K562 (cell line): Measurements from ENCODE around the gene OR2F1. TPM values are rescaled to one million over a fixed set of nuclear protein-coding genes. Genes with fewer than 3 reads are reported as not detected.

ENCODE experiments used
- ATAC-seq: fragments of 200-7000 bp; cut with Tn5 transposase; 3 replicates; pipeline ENCODE4 v1.9.1; 2020; ENCODE audit warnings: moderate library complexity
- BruUV-seq: library from RNA; stranded (reverse); fragments of 400-500 nt; replicated peaks from 2 replicates; lab custom pipeline; 2021; lab: Mats Ljungman, UMichigan
- CTCF ChIA-PET: fragments of 300-600 bp; formaldehyde crosslinking; extraction: SDS; loops from one replicate; lab custom pipeline; 2021; ENCODE audit warnings: low intra/inter-chr PET ratio; lab: Yijun Ruan, JAX
- POLR2A ChIA-PET: fragments of 300-600, 350-650 bp; sonication (Branson Sonifier 250); formaldehyde crosslinking; extraction: SDS; loops from one replicate; lab custom pipeline; 2021; ENCODE audit warnings: antibody characterized with exemption, inconsistent platforms; lab: Yijun Ruan, JAX
- DNase-seq, 4 experiments: peaks; one replicate each; pipeline versions ENCODE4 v3.0.0 to v3.0.0-alpha.2; 2011 to 2018; ENCODE audit warnings: low spot score in 3 of 4, mixed read lengths in 3 of 4; ENCODE audit errors: extremely low read depth in 1 of 4
- FAIRE-seq: peaks from 2 replicates; lab custom pipeline; 2011; peaks lifted over from hg19 to GRCh38; lab: Jason Lieb, UNC
- H2AFZ ChIP-seq: 2 replicates; pipeline ENCODE4 v1.6.0; 2011; ENCODE audit warnings: low read depth, low read length, control low read depth, inconsistent platforms
- H3K27ac ChIP-seq: fragments of 200-600 bp; 3 replicates; pipeline ENCODE4 v1.8.0; 2011; ENCODE audit warnings: low read depth, mild to moderate bottlenecking, control low read depth, inconsistent platforms, low read length, moderate library complexity, mixed read lengths; ENCODE audit errors: extremely low read depth
- H3K27me3 ChIP-seq, 2 experiments: fragments of 300-600 bp in 1 of 2; 2 replicates in 1 of 2; 3 replicates in 1 of 2; pipeline versions ENCODE4 v1.6.0 to v1.8.0; 2011; ENCODE audit warnings: inconsistent platforms in 2 of 2, low read length in 2 of 2, mild to moderate bottlenecking in 1 of 2, mixed read lengths in 1 of 2, moderate library complexity in 1 of 2; ENCODE audit not compliant: control insufficient read depth in 2 of 2, insufficient read depth in 2 of 2
- H3K36me3 ChIP-seq: fragments of 300-600 bp; 3 replicates; pipeline ENCODE4 v1.8.0; 2011; ENCODE audit warnings: mild to moderate bottlenecking, low read length, inconsistent platforms; ENCODE audit not compliant: control insufficient read depth, insufficient read depth
- H3K4me1 ChIP-seq, 2 experiments: fragments of 200-600 bp in 1 of 2; replicated peaks in 1 of 2; 2 replicates in 1 of 2; 3 replicates in 1 of 2; pipeline versions ENCODE4 v1.5.1 to v1.8.0; 2011; ENCODE audit warnings: inconsistent platforms in 2 of 2, low read length in 2 of 2, mild to moderate bottlenecking in 1 of 2, mixed read lengths in 1 of 2, moderate library complexity in 1 of 2; ENCODE audit not compliant: control insufficient read depth in 2 of 2, insufficient read depth in 2 of 2
- H3K4me2 ChIP-seq: 2 replicates; pipeline ENCODE4 v1.6.1; 2011; ENCODE audit warnings: low read length, control low read depth, inconsistent platforms, mixed read lengths; ENCODE audit not compliant: insufficient read depth
- H3K4me3 ChIP-seq: fragments of 200-600 bp; sonication (generic), shearing (Covaris generic); 2 replicates; pipeline ENCODE4 v1.5.1; 2016; ENCODE audit warnings: control low read depth, inconsistent platforms
- H3K79me2 ChIP-seq: fragments of 200-600 bp; 3 replicates; pipeline ENCODE4 v1.8.0; 2011; ENCODE audit warnings: low read length, inconsistent platforms; ENCODE audit not compliant: control insufficient read depth, insufficient read depth
- H3K9ac ChIP-seq, 2 experiments: 2 replicates each; pipeline versions ENCODE4 v1.6.0 to v1.6.1; 2011; ENCODE audit warnings: low read depth in 2 of 2, low read length in 2 of 2, control low read depth in 1 of 2, inconsistent platforms in 1 of 2, mild to moderate bottlenecking in 1 of 2, mixed read lengths in 1 of 2; ENCODE audit not compliant: insufficient read depth in 1 of 2
- H3K9me1 ChIP-seq: one replicate; pipeline ENCODE4 v1.6.0; 2011; ENCODE audit warnings: inconsistent platforms, mild to moderate bottlenecking, low read length, moderate library complexity; ENCODE audit not compliant: control insufficient read depth, insufficient read depth
- H3K9me3 ChIP-seq: replicated peaks from 2 replicates; pipeline ENCODE4 v1.5.1; 2011; ENCODE audit warnings: low read depth, low read length, inconsistent platforms; ENCODE audit not compliant: control insufficient read depth, insufficient read depth
- H4K20me1 ChIP-seq: replicated peaks from 2 replicates; pipeline ENCODE4 v1.6.1; 2011; ENCODE audit warnings: low read length, inconsistent platforms, mixed read lengths; ENCODE audit not compliant: control insufficient read depth, insufficient read depth
- CEBPB ChIP-seq: fragments of 450-650 bp; IDR thresholded peaks from 2 replicates; pipeline ENCODE4 v1.6.1; 2016; ENCODE audit warnings: missing genetic modification characterization, missing compliant biosample characterization
- CEBPG ChIP-seq, 3 experiments: fragments of 200-800 bp in 1 of 3; sonication (Bioruptor generic) in 1 of 3; sonication (generic) in 1 of 3; formaldehyde crosslinking in 1 of 3; IDR thresholded peaks in 2 of 3; conservative IDR thresholded peaks in 1 of 3; 2 replicates each; pipeline versions ENCODE4 v1.6.1 to v1.8.0; 2016 to 2022; ENCODE audit warnings: missing compliant biosample characterization in 2 of 3, missing genetic modification characterization in 2 of 3, mild to moderate bottlenecking in 1 of 3, missing genetic modification reagents in 1 of 3
- REST ChIP-seq, 2 experiments: fragments of 450-650 bp; formaldehyde crosslinking in 1 of 2; IDR thresholded peaks; 2 replicates each; pipeline versions ENCODE4 v1.4.0 to v1.6.1; 2014 to 2020; ENCODE audit warnings: mild to moderate bottlenecking in 2 of 2, borderline replicate concordance in 1 of 2, low read depth in 1 of 2
- WGBS: fragments of 100-300 bp; shearing (Covaris generic); methylation state at CpG from one replicate; pipeline ENCODE4 v1.1.6; 2016; ENCODE audit warnings: low coverage, mixed read lengths; ENCODE audit not compliant: insufficient coverage; ENCODE audit errors: missing lambda C conversion rate; 5-methylcytosine and 5-hydroxymethylcytosine counted together
- in situ Hi-C: fragments of 300-500 bp; cut with MboI; formaldehyde crosslinking; loops from 4 replicates; pipeline ENCODE4 v1.15.0; 2018; ENCODE audit warnings: inconsistent platforms, mixed read lengths
- intact Hi-C: fragments of 100-400 bp; cut with micrococcal nuclease; formaldehyde crosslinking; loops from 2 replicates; pipeline ENCODE4 v1.14.2; 2022
- polyA plus RNA-seq, 8 experiments: library from polyadenylated mRNA; depleted of rRNA in 4 of 8; stranded (reverse) in 5 of 8; unstranded in 3 of 8; fragments of >200 nt; fragmentation: Nextera tagmentation in 2 of 8; fragmentation: Illumina TruSeq in 1 of 8; extraction: Ambion mirVana in 2 of 8; extraction: Trizol in 1 of 8; gene quantifications; 2 replicates each; pipeline versions ENCODE4 v1.2.1 to v1.2.3, GENCODE V29; 2011 to 2014; ENCODE audit warnings: inconsistent platforms in 1 of 8, missing spikeins in 1 of 8
- total RNA-seq, 7 experiments: library from RNA; depleted of rRNA in 6 of 7; stranded (reverse); fragments of >200 nt in 6 of 7; fragmentation: Illumina TruSeq in 2 of 7; extraction: Trizol in 2 of 7; gene quantifications; 2 replicates each; pipeline versions ENCODE4 v1.2.1 to v1.2.3, GENCODE V29; 2011 to 2021; ENCODE audit warnings: low replicate concordance in 1 of 7
- TF ChIP-seq, protein P1 (sequence below), 3 experiments: IDR thresholded peaks in 2 of 3; conservative IDR thresholded peaks in 1 of 3; 2 replicates each; pipeline ENCODE4 v1.5.1; 2011 to 2012; ENCODE audit warnings: low read length in 3 of 3, mild to moderate bottlenecking in 3 of 3, control low read depth in 2 of 3, improper control_type of control experiment in 1 of 3, inconsistent platforms in 1 of 3, low read depth in 1 of 3, mixed read lengths in 1 of 3, moderate library complexity in 1 of 3; ENCODE audit not compliant: insufficient read depth in 2 of 3
- TF ChIP-seq, protein P2 (sequence below): fragments of 250-450 bp; sonication (Bioruptor Pico); IDR thresholded peaks from 2 replicates; pipeline ENCODE4 v1.4.0; 2020; ENCODE audit warnings: mild to moderate bottlenecking, moderate library complexity, borderline replicate concordance

OR2F1 gene
- total and polyA plus RNA-seq, 9 of the 15 experiments (the other 6 are each of a cell fraction or from before 2014, with no cell fraction given): not detected

DNA sequence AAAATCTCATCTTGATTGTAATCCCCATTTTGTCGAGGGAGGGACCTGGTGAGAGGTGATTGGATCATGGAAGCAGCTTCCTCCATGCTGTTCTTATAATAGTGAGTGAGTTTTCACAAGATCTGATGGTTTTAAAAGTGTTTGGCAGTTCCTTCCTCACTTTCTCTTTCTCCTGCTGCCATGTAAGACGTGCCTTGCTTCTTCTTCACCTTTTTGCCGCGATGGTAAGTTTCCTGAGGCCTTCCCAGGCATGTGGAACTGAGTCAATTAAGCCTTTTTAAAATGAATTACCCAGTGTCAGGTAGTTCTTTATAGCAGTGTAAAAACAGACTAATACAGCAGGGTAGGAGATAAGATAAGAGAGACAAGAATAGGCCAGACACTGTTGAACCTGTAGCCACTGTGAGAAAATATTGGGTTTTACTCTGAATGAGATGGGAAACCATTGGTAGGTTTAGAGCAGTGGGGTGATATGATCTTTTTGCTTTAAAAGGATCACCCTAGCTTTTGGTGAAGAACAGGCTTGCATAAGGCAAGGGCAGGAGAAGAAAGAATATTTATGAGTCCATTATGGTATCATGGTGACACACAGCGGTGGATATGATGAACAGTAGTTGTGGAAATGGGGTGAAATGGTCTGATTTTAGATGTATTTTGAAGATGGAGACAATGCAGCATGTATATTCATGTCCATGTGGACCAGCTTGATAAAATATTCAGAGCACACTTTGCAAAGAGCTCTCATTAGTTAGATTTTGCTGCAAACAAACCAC is 57.0 kb downstream of the OR2F1 start:
- Histone ChIP-seq H3K27ac (no peak overlapping the region), H3K4me2 (no peak overlapping the region), H4K20me1 (no peaks in the 10 kb centered on the region), H3K4me3 (no peak overlapping the region), H3K9ac (no peak overlapping the region), H2AFZ (no peak overlapping the region), H3K9me1 (no peaks in the 10 kb centered on the region), H3K36me3 (no peaks in the 10 kb centered on the region), H3K79me2 (no peaks in the 10 kb centered on the region), H3K4me1 (no peaks in the 10 kb centered on the region), H3K9me3 (peaks cover 8% of the 10 kb centered on the region), H3K27me3 (no peaks in the 10 kb centered on the region)
- ChIA-PET POLR2A (no interaction called here), CTCF (interaction anchor here (1.1 kb wide), 1 partner anchor 272 kb away, joined by 4 read pairs; no protein-coding TSS in a partner anchor)
- in situ Hi-C loops (no loop called here), intact Hi-C loops (no loop called here)
- peak in 1 of 4 experiments; percentile 17 for DNase-seq
- no TSS peak for BruUV-seq
- WGBS: 1% methylated on average over 5 of the region's 5 CpGs
- peak; percentile 42; the same call in 1 of the 3 replicates for ATAC-seq
- FAIRE-seq: no peak
- TF ChIP-seq CEBPB (tag): peak; percentile 19; the same call in 1 of the 2 replicates
- TF ChIP-seq, protein P1, sequence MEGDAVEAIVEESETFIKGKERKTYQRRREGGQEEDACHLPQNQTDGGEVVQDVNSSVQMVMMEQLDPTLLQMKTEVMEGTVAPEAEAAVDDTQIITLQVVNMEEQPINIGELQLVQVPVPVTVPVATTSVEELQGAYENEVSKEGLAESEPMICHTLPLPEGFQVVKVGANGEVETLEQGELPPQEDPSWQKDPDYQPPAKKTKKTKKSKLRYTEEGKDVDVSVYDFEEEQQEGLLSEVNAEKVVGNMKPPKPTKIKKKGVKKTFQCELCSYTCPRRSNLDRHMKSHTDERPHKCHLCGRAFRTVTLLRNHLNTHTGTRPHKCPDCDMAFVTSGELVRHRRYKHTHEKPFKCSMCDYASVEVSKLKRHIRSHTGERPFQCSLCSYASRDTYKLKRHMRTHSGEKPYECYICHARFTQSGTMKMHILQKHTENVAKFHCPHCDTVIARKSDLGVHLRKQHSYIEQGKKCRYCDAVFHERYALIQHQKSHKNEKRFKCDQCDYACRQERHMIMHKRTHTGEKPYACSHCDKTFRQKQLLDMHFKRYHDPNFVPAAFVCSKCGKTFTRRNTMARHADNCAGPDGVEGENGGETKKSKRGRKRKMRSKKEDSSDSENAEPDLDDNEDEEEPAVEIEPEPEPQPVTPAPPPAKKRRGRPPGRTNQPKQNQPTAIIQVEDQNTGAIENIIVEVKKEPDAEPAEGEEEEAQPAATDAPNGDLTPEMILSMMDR (IDR thresholded peaks at IDR 0.05 in 2 of 3, conservative IDR thresholded peaks at IDR 0.05 in 1 of 3; ENCODE audit: insufficient read depth in 2 of 3, low read depth in 1 of 3, low read length in 3 of 3): peak in 2 of 3 experiments; percentile 36 to 41; a peak in 2 of 6 replicates
- no peak for TF ChIP-seq CEBPG (CRISPR knock-in tag; IDR thresholded peaks at IDR 0.05)
- TF ChIP-seq CEBPG (tag; conservative IDR thresholded peaks at IDR 0.05 in 1 of 2, IDR thresholded peaks at IDR 0.05 in 1 of 2): no peak
- TF ChIP-seq, protein P2, sequence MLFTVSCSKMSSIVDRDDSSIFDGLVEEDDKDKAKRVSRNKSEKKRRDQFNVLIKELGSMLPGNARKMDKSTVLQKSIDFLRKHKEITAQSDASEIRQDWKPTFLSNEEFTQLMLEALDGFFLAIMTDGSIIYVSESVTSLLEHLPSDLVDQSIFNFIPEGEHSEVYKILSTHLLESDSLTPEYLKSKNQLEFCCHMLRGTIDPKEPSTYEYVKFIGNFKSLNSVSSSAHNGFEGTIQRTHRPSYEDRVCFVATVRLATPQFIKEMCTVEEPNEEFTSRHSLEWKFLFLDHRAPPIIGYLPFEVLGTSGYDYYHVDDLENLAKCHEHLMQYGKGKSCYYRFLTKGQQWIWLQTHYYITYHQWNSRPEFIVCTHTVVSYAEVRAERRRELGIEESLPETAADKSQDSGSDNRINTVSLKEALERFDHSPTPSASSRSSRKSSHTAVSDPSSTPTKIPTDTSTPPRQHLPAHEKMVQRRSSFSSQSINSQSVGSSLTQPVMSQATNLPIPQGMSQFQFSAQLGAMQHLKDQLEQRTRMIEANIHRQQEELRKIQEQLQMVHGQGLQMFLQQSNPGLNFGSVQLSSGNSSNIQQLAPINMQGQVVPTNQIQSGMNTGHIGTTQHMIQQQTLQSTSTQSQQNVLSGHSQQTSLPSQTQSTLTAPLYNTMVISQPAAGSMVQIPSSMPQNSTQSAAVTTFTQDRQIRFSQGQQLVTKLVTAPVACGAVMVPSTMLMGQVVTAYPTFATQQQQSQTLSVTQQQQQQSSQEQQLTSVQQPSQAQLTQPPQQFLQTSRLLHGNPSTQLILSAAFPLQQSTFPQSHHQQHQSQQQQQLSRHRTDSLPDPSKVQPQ (CRISPR knock-in tag): no peak
- TF ChIP-seq REST (IDR thresholded peaks at IDR 0.05; ENCODE audit: borderline replicate concordance): peak; percentile 35; the same call in 1 of the 2 replicates
- TF ChIP-seq REST (CRISPR knock-in tag; IDR thresholded peaks at IDR 0.05; ENCODE audit: low read depth): no peak
